Activated CD8-positive, alpha-beta memory T cell treated with anti-CD3 and anti-CD28 coated beads, Interleukin-2, amount 10 ng/mL, durations not matched to agents 7 days and 5 days (primary cell): ENCODE measurements around the gene BCL2L12. TPM values are rescaled to one million over a fixed set of nuclear protein-coding genes. Genes with fewer than 3 reads are reported as not detected.

ENCODE experiments used
- ATAC-seq: fragments of 150-1000 bp; cut with Tn5 transposase; one replicate; pipeline ENCODE4 v1.10.0; 2021; ENCODE audit warnings: moderate library complexity
- CTCF ChIA-PET: fragments of 350-600 bp; sonication (Branson Sonifier 250); formaldehyde crosslinking; loops from one replicate; lab custom pipeline; 2021; ENCODE audit warnings: antibody characterized with exemption; lab: Charles Lee
- DNase-seq: peaks from one replicate; pipeline ENCODE4 v3.0.0-alpha.2; 2020
- H3K27ac Mint-ChIP-seq: one replicate; pipeline ENCODE4 v1.8.0; 2021; ENCODE audit warnings: mild to moderate bottlenecking, mixed read lengths
- H3K27me3 Mint-ChIP-seq: one replicate; pipeline ENCODE4 v1.8.0; 2021; ENCODE audit warnings: mixed read lengths
- H3K36me3 Mint-ChIP-seq: one replicate; pipeline ENCODE4 v1.8.0; 2021; ENCODE audit warnings: mild to moderate bottlenecking, mixed read lengths
- H3K4me1 Mint-ChIP-seq: one replicate; pipeline ENCODE4 v1.8.0; 2021; ENCODE audit warnings: mixed read lengths
- H3K4me3 Mint-ChIP-seq: one replicate; pipeline ENCODE4 v1.8.0; 2021; ENCODE audit warnings: mild to moderate bottlenecking, moderate library complexity, mixed read lengths
- H3K9me3 Mint-ChIP-seq: one replicate; pipeline ENCODE4 v1.8.0; 2022; ENCODE audit warnings: low read depth, mixed read lengths
- total RNA-seq, 2 experiments: library from RNA; stranded (reverse); gene quantifications; one replicate each; pipeline ENCODE4 v1.2.3, GENCODE V29; 2021

The BCL2L12 gene
- total RNA-seq, 2 experiments from 2014 or later: 90.6 to 94.5 TPM

DNA sequence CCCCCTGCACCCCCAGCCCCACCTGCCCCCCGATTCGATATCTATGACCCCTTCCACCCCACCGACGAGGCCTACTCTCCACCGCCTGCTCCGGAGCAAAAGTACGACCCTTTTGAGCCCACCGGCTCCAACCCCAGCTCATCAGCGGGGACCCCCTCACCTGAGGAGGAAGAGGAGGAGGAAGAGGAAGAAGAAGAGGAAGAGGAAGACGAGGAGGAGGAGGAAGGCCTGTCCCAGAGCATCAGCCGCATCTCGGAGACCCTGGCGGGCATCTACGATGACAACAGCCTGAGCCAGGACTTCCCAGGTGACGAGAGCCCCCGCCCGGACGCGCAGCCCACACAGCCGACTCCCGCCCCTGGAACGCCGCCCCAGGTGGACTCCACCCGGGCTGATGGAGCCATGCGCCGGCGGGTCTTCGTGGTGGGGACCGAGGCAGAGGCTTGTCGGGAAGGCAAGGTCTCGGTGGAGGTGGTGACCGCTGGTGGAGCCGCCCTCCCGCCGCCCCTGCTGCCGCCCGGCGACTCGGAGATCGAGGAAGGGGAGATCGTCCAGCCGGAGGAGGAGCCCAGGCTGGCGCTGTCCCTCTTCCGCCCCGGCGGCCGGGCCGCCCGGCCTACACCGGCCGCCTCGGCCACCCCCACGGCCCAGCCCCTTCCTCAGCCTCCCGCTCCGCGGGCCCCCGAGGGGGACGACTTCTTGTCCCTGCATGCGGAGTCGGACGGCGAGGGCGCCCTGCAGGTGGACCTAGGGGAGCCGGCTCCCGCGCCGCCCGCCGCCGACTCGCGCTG, 14.5 kb upstream of the BCL2L12 start:
- Mint-ChIP-seq H3K9me3 (no peaks in the 10 kb centered on the region), H3K4me1 (peaks cover 2% of the 10 kb centered on the region), H3K36me3 (peaks cover 17% of the 10 kb centered on the region), H3K27ac (no peak overlapping the region), H3K4me3 (no peak overlapping the region), H3K27me3 (no peaks in the 10 kb centered on the region)
- no peak for DNase-seq
- ATAC-seq: no peak
- CTCF ChIA-PET: no interaction called here

DNA sequence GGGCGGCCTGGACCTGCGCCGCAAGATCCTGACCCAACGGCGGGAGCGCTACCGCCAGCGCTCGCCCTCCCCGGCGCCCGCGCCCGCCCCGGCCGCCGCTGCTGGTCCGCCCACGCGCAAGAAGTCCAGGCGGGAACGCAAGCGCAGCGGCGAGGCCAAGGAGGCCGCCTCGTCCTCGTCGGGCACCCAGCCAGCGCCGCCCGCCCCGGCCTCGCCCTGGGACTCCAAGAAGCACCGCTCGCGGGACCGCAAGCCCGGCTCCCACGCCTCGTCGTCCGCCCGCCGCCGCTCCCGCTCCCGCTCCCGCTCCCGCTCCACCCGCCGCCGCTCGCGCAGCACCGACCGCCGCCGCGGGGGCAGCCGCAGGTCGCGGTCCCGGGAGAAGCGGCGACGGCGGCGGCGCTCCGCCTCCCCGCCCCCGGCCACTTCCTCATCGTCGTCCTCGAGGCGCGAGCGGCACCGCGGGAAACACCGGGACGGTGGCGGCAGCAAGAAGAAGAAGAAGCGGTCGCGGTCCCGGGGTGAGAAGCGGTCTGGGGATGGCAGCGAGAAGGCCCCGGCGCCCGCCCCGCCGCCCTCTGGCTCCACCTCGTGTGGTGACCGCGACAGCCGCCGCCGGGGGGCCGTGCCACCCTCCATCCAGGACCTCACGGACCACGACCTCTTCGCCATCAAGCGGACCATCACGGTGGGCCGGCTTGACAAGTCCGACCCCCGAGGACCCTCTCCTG, 13.7 kb upstream of the BCL2L12 start:
- Mint-ChIP-seq H3K9me3 (no peaks in the 10 kb centered on the region), H3K27me3 (no peaks in the 10 kb centered on the region), H3K27ac (no peak overlapping the region), H3K4me3 (no peak overlapping the region), H3K4me1 (peaks cover 2% of the 10 kb centered on the region), H3K36me3 (peaks cover 19% of the 10 kb centered on the region)
- CTCF ChIA-PET: no interaction called here
- no peak for DNase-seq
- ATAC-seq: no peak

DNA sequence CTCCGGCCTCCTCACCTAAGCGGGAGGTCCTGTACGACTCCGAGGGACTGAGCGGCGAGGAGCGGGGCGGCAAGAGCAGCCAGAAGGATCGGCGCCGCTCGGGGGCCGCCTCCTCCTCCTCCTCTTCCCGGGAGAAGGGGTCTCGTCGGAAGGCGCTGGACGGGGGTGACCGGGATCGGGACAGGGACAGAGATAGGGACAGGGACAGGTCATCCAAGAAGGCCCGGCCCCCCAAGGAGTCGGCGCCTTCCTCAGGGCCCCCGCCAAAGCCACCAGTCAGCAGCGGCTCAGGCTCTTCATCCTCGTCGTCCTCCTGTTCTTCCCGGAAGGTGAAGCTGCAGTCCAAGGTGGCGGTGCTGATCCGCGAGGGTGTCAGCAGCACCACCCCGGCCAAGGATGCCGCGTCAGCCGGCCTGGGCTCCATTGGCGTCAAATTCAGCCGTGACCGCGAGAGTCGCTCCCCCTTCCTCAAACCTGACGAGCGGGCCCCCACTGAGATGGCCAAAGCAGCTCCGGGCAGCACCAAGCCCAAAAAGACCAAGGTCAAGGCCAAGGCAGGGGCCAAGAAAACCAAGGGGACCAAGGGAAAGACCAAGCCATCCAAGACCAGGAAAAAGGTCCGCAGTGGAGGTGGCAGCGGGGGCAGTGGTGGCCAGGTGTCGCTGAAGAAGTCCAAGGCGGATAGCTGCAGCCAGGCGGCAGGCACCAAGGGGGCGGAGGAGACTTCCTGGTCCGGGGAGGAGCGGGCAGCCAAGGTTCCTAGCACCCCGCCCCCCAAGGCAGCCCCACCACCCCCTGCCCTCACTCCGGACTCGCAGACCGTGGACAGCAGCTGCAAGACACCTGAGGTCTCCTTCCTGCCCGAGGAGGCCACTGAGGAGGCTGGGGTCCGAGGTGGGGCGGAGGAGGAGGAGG, 12.9 kb upstream of the BCL2L12 start:
- Mint-ChIP-seq H3K4me1 (peaks cover 2% of the 10 kb centered on the region), H3K27me3 (no peaks in the 10 kb centered on the region), H3K27ac (no peak overlapping the region), H3K4me3 (no peak overlapping the region), H3K9me3 (no peaks in the 10 kb centered on the region), H3K36me3 (peaks cover 22% of the 10 kb centered on the region)
- CTCF ChIA-PET: no interaction called here
- ATAC-seq: no peak
- no peak for DNase-seq

DNA sequence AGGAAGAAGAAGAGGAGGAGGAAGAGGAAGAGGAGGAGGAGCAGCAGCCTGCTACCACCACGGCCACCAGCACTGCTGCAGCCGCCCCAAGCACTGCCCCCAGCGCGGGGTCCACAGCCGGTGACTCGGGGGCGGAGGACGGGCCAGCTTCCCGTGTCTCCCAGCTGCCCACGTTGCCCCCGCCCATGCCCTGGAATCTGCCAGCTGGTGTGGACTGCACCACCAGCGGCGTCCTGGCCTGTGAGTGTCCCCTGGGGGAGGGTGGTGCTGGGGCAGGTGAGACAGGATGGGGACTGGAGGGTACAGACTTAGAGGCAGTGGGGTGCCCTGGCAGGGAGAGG, 12.3 kb upstream of the BCL2L12 start:
- no peaks in the 10 kb centered on the region for H3K27me3 Mint-ChIP-seq
- DNase-seq: no peak
- ATAC-seq: no peak
- H3K36me3 Mint-ChIP-seq: peaks cover 23% of the 10 kb centered on the region
- H3K27ac Mint-ChIP-seq: no peak overlapping the region
- peaks cover 2% of the 10 kb centered on the region for H3K4me1 Mint-ChIP-seq
- CTCF ChIA-PET: no interaction called here
- no peaks in the 10 kb centered on the region for H3K9me3 Mint-ChIP-seq
- no peak overlapping the region for H3K4me3 Mint-ChIP-seq

DNA sequence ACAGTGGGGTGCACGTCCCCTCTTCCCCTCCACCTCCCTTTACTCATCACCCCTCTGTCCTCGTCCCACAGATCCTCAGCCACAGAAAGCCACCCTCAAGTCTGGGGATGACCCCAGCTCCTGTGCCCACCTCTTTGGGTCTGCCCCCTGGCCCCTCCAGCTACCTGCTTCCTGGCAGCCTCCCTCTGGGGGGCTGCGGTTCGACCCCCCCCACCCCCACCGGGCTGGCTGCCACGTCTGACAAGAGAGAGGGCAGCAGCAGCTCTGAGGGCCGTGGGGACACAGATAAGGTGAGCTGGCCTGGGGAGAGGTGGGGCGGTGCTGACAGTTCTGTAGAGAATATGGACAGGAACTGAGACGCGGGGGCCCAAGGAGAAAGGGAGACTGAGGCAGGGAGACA, 11.2 kb upstream of the BCL2L12 start:
- Mint-ChIP-seq H3K27ac (no peak overlapping the region), H3K4me1 (peaks cover 2% of the 10 kb centered on the region), H3K4me3 (no peak overlapping the region), H3K27me3 (no peaks in the 10 kb centered on the region), H3K36me3 (peaks cover 28% of the 10 kb centered on the region), H3K9me3 (no peaks in the 10 kb centered on the region)
- CTCF ChIA-PET: no interaction called here
- DNase-seq (no peak), ATAC-seq (no peak)

DNA sequence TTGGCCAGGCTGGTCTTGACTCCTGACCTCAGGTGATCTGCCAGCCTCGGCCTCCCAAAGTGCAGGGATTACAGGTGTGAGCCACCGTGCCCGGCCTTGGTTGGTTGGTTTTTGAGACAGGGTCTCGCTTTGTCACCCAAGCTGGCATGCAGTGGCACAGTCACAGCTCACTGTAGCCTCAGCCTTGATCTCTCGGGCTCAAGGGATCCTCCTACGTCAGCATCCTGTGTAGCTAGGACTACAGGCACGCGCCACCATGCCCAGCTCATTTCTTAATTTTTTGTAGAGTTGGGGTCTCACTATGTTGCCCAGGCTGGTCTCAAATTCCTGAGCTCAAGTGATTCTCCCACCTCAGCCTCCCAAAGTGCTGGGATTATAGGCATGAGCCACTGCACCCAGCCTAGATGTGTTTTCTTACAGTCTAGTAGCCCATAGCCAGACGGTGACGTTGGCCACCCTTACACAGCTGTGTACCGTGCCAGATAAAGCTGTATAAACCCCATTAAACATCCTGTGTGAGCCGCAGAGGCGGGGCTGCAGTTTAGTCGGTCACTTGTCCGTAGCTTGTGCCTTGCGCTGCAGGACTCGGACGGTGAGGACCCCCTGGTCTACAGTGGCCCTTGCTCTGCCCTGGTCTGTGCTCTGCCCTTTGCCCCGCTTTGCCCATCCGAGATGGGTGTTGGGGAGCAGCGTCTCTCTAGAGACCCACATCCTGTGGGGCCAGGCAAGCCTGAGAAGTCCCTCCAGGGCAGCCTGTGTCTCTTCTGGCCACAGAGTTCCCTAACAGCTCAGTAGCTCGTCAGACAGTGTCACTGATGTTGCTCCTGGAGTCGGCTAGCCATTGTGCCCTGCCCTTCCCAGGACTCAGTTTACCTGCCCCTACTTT, 9.9 kb upstream of the BCL2L12 start:
- H3K4me1 Mint-ChIP-seq: peaks cover 2% of the 10 kb centered on the region
- CTCF ChIA-PET: interaction anchor here (1.1 to 1.6 kb wide), 3 partner anchors 13 to 25 kb away, joined by 3 to 6 read pairs (median 5); partner anchors contain the start of gene PRMT1
- ATAC-seq (no peak), DNase-seq (no peak)
- no peak overlapping the region for H3K27ac Mint-ChIP-seq
- H3K36me3 Mint-ChIP-seq: peaks cover 31% of the 10 kb centered on the region
- H3K27me3 Mint-ChIP-seq: no peaks in the 10 kb centered on the region
- H3K9me3 Mint-ChIP-seq: no peaks in the 10 kb centered on the region
- H3K4me3 Mint-ChIP-seq: no peak overlapping the region

DNA sequence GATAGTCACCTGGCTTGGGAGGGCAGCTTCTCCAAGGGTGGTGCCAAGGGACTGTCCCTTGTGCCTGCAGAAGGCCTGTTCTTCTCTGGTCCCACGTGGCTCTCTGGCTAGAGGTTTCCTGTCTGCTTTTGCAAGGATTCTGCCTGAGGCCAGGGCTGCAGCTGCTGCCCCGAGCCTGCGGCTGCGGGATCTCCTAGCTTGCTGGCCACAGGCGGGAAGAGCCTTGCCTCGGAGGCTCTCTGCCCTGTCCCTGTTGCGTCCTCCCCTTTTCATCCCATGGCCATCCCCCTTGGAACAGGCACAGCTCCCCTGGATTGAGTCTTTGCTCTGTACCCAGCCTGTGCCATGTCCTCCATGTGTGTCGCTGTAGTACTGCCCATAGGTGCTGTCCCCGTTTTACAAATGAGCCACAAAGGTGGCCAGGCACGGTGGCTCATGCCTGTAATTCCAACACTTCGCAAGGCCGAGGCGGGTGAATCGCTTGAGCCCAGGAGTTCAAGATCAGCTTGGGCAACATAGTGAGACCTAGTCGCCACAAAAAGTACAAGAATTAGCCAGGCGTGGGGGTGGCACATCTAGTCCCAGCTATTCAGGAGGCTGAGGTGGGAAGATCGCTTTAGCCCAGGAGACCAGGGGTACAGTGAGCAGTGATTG, 9.2 kb upstream of the BCL2L12 start:
- H3K36me3 Mint-ChIP-seq: peaks cover 32% of the 10 kb centered on the region
- no peak overlapping the region for H3K27ac Mint-ChIP-seq
- H3K4me1 Mint-ChIP-seq: peaks cover 2% of the 10 kb centered on the region
- ATAC-seq: no peak
- no peak overlapping the region for H3K4me3 Mint-ChIP-seq
- CTCF ChIA-PET: interaction anchor here (1.1 to 1.7 kb wide), 4 partner anchors 13 to 87 kb away, joined by 3 to 6 read pairs (median 4); partner anchors contain the start of gene PRMT1
- DNase-seq: no peak
- H3K9me3 Mint-ChIP-seq: no peaks in the 10 kb centered on the region
- no peaks in the 10 kb centered on the region for H3K27me3 Mint-ChIP-seq

DNA sequence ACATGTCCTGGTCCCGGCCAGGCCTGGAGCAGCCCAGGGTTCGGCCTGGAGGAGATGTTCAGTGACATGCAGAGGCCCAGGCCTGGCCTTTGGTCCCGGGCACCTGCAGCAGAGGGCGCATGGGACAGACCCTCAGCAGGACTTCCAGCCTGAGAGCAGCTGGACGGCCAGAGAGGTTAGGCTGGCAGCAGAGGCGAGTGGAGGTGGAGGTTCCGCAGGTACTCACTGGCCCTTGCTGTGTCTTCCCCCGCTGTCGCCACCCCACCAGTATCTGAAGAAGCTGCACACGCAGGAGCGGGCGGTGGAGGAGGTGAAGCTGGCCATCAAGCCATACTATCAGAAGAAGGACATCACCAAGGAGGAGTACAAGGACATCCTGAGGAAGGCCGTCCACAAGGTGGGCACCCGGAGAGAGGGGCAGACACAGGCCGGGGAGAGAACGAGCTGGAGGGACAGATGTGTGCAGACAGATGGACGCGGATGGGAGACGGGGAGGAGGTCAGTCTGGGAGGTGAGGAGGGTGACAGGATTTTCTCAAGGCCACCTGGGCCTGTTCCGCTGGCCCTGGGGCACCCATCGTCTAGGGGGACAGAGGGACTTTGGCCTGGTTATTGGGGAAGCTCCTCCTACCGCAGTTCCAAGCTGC, 8.1 kb upstream of the BCL2L12 start:
- Mint-ChIP-seq H3K27me3 (no peaks in the 10 kb centered on the region), H3K4me3 (no peak overlapping the region), H3K36me3 (peaks cover 33% of the 10 kb centered on the region), H3K9me3 (no peaks in the 10 kb centered on the region), H3K4me1 (peaks cover 5% of the 10 kb centered on the region), H3K27ac (no peak overlapping the region)
- DNase-seq: no peak
- CTCF ChIA-PET: interaction anchor here (1.7 kb wide), 1 partner anchor 88 kb away, joined by 4 read pairs; no protein-coding TSS in a partner anchor
- no peak for ATAC-seq

DNA sequence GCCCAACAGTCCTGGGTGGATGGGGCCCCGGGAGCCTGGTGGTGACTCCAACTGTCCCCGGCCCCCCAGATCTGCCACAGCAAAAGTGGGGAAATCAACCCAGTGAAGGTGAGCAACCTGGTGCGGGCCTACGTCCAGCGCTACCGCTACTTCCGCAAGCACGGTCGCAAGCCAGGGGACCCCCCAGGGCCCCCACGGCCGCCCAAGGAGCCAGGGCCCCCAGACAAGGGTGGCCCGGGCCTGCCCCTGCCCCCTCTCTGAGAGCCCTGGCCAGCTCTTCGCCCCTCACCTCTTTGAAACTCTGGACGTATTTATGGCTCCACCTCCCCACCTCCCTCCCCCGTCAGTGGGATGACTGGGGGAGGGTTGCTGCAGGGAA, 7.6 kb upstream of the BCL2L12 start:
- H3K4me1 Mint-ChIP-seq: peaks cover 10% of the 10 kb centered on the region
- DNase-seq (no peak), ATAC-seq (no peak)
- H3K9me3 Mint-ChIP-seq: no peaks in the 10 kb centered on the region
- H3K36me3 Mint-ChIP-seq: peaks cover 35% of the 10 kb centered on the region
- H3K27ac Mint-ChIP-seq: no peak overlapping the region
- CTCF ChIA-PET: interaction anchor here (1.7 kb wide), 1 partner anchor 88 kb away, joined by 4 read pairs; no protein-coding TSS in a partner anchor
- no peaks in the 10 kb centered on the region for H3K27me3 Mint-ChIP-seq
- no peak overlapping the region for H3K4me3 Mint-ChIP-seq

DNA sequence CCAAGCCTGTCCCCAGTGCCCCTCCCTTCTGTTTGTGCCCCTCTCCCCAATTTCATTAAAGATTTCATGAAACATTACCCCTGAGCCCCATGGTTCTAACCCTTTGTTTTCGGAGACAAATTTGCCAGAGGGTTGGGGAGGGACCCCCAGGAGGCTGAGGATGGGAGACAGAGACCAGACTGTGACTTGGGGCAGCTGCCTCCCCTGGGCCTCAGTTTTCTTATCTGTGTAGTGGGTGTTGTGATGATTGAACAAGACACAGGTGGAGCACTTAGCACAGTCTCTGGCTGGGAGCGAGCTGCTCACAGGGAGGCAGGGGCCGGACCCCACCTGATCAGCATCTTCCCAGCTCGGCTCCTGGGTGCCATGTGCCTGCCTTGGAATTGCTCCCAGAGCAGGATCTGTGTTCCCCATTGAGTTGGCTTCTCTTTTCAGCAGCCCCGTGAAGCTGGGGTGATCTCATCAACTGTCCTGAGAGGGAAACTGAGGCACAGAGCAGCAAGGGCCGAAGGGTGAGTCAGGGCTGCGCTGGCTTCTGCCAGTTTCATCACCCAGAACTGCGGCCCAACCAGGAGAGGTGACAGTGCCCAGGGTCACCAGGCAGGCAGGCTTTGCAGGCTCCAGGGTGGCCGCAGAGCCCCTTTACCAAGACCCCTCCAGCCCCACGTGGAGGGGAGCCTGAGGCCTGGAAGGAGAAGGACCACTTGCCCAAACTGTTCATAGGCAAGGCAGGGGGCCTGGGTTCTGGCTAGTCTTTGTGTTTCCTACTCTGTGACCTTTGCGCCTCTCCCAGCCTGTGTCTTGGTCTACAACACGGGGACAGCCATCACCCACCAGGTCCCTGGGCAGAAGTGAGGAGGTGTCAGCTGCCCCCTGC, 6.9 kb upstream of the BCL2L12 start:
- no peak for DNase-seq
- Mint-ChIP-seq H3K9me3 (no peaks in the 10 kb centered on the region), H3K4me1 (peaks cover 17% of the 10 kb centered on the region), H3K27ac (no peak overlapping the region), H3K4me3 (no peak overlapping the region), H3K27me3 (no peaks in the 10 kb centered on the region), H3K36me3 (peaks cover 35% of the 10 kb centered on the region)
- ATAC-seq: no peak
- CTCF ChIA-PET: interaction anchor here (0.9 kb wide), 1 partner anchor 18 kb away, joined by 3 read pairs; the partner anchor contains the start of gene PRMT1

DNA sequence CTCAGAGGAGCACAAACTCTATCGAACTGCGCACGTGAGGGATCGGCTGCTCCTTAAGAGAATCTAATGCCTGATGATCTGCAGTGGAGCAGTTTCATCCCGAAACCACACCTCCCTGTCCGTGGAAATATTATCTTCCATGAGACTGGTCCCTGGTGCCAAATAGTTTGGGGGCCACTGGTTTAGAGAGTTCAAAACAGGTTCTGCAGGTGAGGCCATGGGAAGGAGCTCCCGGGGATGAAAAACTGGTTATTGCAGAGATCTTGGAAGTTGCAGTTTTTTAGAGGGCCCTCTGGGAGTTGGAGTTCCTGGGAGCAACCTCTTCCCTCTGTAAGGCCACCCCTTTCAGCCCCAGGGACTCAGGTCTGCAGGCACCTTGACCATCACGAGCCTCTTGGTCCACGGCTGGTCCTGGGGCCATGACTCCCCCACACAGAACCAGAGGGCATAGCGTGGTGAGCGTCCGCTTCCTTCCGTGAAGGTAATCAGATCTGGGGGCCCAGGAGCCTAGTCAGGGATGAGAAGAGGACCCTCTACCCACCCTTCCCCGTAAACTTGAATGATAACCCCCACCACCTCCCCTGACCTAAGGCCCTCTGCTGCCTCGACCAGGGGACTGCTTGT, 5.3 kb upstream of the BCL2L12 start:
- peaks cover 29% of the 10 kb centered on the region for H3K36me3 Mint-ChIP-seq
- peaks cover 21% of the 10 kb centered on the region for H3K4me1 Mint-ChIP-seq
- no peak overlapping the region for H3K27ac Mint-ChIP-seq
- no peak for ATAC-seq
- CTCF ChIA-PET: interaction anchor here (1.2 kb wide), 1 partner anchor 158 kb away, joined by 3 read pairs; no protein-coding TSS in a partner anchor
- no peaks in the 10 kb centered on the region for H3K27me3 Mint-ChIP-seq
- no peaks in the 10 kb centered on the region for H3K9me3 Mint-ChIP-seq
- H3K4me3 Mint-ChIP-seq: no peak overlapping the region
- no peak for DNase-seq
